ENCODE data around the gene PEX5L.

GRCh38 chr3:179848711-179849110 lies 188.0 kb downstream of the PEX5L start:
- TF ChIP-seq CTCF (IDR thresholded peaks at IDR 0.05 in 2 of 3, conservative IDR thresholded peaks at IDR 0.05 in 1 of 3; ENCODE audit: control insufficient read depth in 2 of 3, extremely low read depth in 1 of 3, insufficient read depth in 1 of 3, low read depth in 3 of 3, low read length in 3 of 3) (no peak), POLR2A (IDR thresholded peaks at IDR 0.05; ENCODE audit: low read depth, low read length) (no peak), RFX5 (IDR thresholded peaks at IDR 0.05; ENCODE audit: low read depth, low read length) (no peak), CHD2 (IDR thresholded peaks at IDR 0.05; ENCODE audit: borderline replicate concordance, low read depth, low read length) (no peak), RELA (IDR thresholded peaks at IDR 0.05; ENCODE audit: borderline replicate concordance, partially characterized antibody) (no peak), CEBPB (IDR thresholded peaks at IDR 0.05; ENCODE audit: borderline replicate concordance in 1 of 2, low read depth in 2 of 2, low read length in 2 of 2) (no peak), PRDM15 (CRISPR knock-in tag; IDR thresholded peaks at IDR 0.05) (no peak), ZBTB33 (IDR thresholded peaks at IDR 0.05) (no peak)
